ENCODE data around the gene NPR2. TPM values are rescaled to one million over a fixed set of nuclear protein-coding genes. Genes with fewer than 3 reads are reported as not detected.

Gene NPR2
- total RNA-seq, 2 experiments from 2014 or later, result 4.7 to 9.8 TPM

DNA sequence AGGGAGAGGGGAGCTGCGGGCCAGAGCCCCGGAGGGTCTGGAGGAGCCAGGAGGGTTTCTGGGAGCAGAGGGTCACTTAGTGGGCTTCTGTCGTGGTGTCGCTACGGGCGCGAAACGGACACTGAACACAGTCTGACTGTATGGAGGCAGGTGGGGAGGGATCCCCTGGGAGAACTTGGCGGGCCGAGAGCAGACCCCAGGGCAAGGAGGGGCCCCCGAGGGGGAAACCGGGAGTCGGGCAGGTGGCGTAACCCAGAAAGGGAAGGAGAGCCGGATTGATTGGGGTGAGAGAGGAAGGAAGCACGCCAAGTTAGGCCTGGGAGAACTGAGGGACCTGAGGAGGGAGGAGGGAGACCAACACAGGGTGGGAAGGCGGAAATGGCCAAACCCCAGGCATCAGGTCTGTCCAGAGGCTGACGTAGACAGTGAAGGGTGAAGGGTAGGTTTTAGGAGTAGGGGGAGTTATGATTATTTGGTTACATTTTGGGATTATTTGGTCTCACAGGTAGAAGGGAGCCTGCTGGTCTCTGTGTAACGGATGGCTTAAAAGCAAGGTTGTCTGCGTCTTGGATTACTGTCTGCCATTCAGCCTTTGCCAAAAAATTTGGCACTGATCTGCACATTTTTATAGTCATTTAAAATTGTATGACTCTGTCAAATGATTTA lies 34.0 kb upstream of the NPR2 start:
- TF ChIP-seq EZH2phosphoT487 (IDR thresholded peaks at IDR 0.05; ENCODE audit: borderline replicate concordance, low read depth, low read length), result no peak
- no peak for TF ChIP-seq CTCF (conservative IDR thresholded peaks at IDR 0.05; ENCODE audit: low read length)
- BruUV-seq (replicated peaks), result no TSS peak
- no peaks in the 10 kb centered on the region for H4K20me1 ChIP-seq (ENCODE audit: insufficient read depth, low read length)
- peaks cover 39% of the 10 kb centered on the region for H3K79me2 ChIP-seq (ENCODE audit: insufficient read depth, low read depth, low read length)
- no peaks in the 10 kb centered on the region for H3K9me2 ChIP-seq (ENCODE audit: insufficient read depth, low read length)
- peak overlapping the region; percentile 74 for H3K4me3 ChIP-seq (ENCODE audit: low read depth, low read length, poor library complexity, severe bottlenecking)
- peak overlapping the region; percentile 94 for H3K27ac ChIP-seq (ENCODE audit: low read depth, low read length, poor library complexity, severe bottlenecking)
- H3K9me3 ChIP-seq (ENCODE audit: low read length), result no peaks in the 10 kb centered on the region
- ChIA-PET POLR2A (interaction anchor here (0.6 to 2.8 kb wide), 9 partner anchors 8 to 84 kb away, joined by 3 to 12 read pairs (median 4); partner anchors contain the start of genes CA9, GBA2 and RGP1), CTCF (ENCODE audit: unreplicated experiment) (interaction anchor here (0.5 to 1.4 kb wide), 6 partner anchors 9 to 1092 kb away, joined by 3 to 11 read pairs (median 8); no protein-coding TSS in a partner anchor)
- H3K4me1 ChIP-seq (ENCODE audit: insufficient read depth, low read length, poor library complexity, severe bottlenecking), result peaks cover 63% of the 10 kb centered on the region
- H2AFZ ChIP-seq (ENCODE audit: low read length), result peak overlapping the region; percentile 30; the same call in 1 of the 2 replicates
- peaks cover 28% of the 10 kb centered on the region for H3K36me3 ChIP-seq (ENCODE audit: insufficient read depth, low read length)
- H3K4me2 ChIP-seq (ENCODE audit: low read length), result peak overlapping the region; percentile 74
- intact Hi-C loops (cut with micrococcal nuclease; ENCODE audit: unreplicated experiment), result loop anchor here (1.0 to 5.0 kb wide), 4 partner anchors 19 to 140 kb away; partner anchors contain the start of genes CD72, CREB3, HINT2 and TLN1
- no peak for DNase-seq (ENCODE audit: low spot score)

DNA sequence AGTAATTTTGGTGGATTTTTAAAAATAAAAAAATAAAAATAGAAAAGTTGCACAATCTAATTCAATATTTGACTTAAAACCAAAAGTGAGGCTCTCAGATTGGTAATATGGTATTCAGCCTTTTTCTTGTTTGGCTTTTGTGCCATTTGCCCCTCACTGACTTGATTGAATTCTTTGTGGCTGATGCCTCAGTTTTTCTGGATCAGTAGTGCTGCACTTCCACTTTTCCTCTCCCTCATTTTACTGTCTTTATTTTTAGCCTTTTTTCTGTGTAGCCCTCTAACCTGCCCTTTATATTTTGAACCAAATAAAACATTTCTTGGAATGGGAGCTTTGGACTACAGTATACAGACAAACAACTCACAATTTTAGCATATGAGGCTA lies 33.5 kb upstream of the NPR2 start:
- BruUV-seq (replicated peaks), result no TSS peak
- POLR2A ChIA-PET, result interaction anchor here (0.6 to 2.8 kb wide), 4 partner anchors 9 to 84 kb away, joined by 3 to 12 read pairs (median 4); partner anchors contain the start of genes CA9, GBA2 and RGP1
- DNase-seq (ENCODE audit: low spot score), result no peak
- Histone ChIP-seq H3K36me3 (ENCODE audit: insufficient read depth, low read length) (peaks cover 23% of the 10 kb centered on the region), H3K27ac (ENCODE audit: low read depth, low read length, poor library complexity, severe bottlenecking) (peak overlapping the region; percentile 94), H3K79me2 (ENCODE audit: insufficient read depth, low read depth, low read length) (peaks cover 39% of the 10 kb centered on the region), H2AFZ (ENCODE audit: low read length) (no peak overlapping the region), H4K20me1 (ENCODE audit: insufficient read depth, low read length) (no peaks in the 10 kb centered on the region), H3K9me2 (ENCODE audit: insufficient read depth, low read length) (no peaks in the 10 kb centered on the region), H3K9me3 (ENCODE audit: low read length) (no peaks in the 10 kb centered on the region), H3K4me2 (ENCODE audit: low read length) (peak overlapping the region; percentile 74), H3K4me1 (ENCODE audit: insufficient read depth, low read length, poor library complexity, severe bottlenecking) (peaks cover 68% of the 10 kb centered on the region), H3K4me3 (ENCODE audit: low read depth, low read length, poor library complexity, severe bottlenecking) (peak overlapping the region; percentile 74)
- intact Hi-C loops (cut with micrococcal nuclease; ENCODE audit: unreplicated experiment), result loop anchor here (1.0 to 5.0 kb wide), 4 partner anchors 18 to 141 kb away; partner anchors contain the start of genes CD72, CREB3, HINT2 and TLN1
- CTCF ChIA-PET (ENCODE audit: unreplicated experiment), result interaction anchor here (0.6 kb wide), 1 partner anchor 8 kb away, joined by 3 read pairs; no protein-coding TSS in a partner anchor
- TF ChIP-seq EZH2phosphoT487 (IDR thresholded peaks at IDR 0.05; ENCODE audit: borderline replicate concordance, low read depth, low read length) (no peak), CTCF (conservative IDR thresholded peaks at IDR 0.05; ENCODE audit: low read length) (no peak)
